GM06990 (cell line): ENCODE results near the gene LCN2.
"Not testable (repeated sequence)": the region's sequence is repeated elsewhere in the genome, so short reads cannot be mapped to it uniquely, and the experiment has no call there.

Source experiments
- DNase-seq: peaks from one replicate; pipeline ENCODE4 v3.0.0-alpha.2; 2011; ENCODE audit not compliant: insufficient read length; ENCODE audit errors: extremely low read depth
- H3K27me3 ChIP-seq: replicated peaks from 2 replicates; pipeline ENCODE4 v1.6.0; 2011; ENCODE audit warnings: low read length; ENCODE audit not compliant: control insufficient read depth, insufficient read depth
- H3K36me3 ChIP-seq: 2 replicates; pipeline ENCODE4 v1.5.1; 2011; ENCODE audit warnings: low read length; ENCODE audit not compliant: control insufficient read depth, insufficient read depth
- H3K4me3 ChIP-seq: replicated peaks from 2 replicates; pipeline ENCODE4 v1.5.1; 2011; ENCODE audit warnings: low read depth, mild to moderate bottlenecking, control low read depth, low read length
- CTCF ChIP-seq: IDR thresholded peaks from 2 replicates; pipeline ENCODE4 v1.5.1; 2011; ENCODE audit warnings: low read length, control low read depth, mild to moderate bottlenecking, inconsistent platforms; ENCODE audit not compliant: insufficient read depth, poor library complexity, severe bottlenecking

LCN2 gene

GRCh38 chr9:128175726-128176125 is 26.5 kb downstream of the LCN2 start:
- peaks cover 38% of the 10 kb centered on the region for H3K36me3 ChIP-seq
- H3K27me3 ChIP-seq = no peaks in the 10 kb centered on the region
- DNase-seq = no peak
- no peak for TF ChIP-seq CTCF
- H3K4me3 ChIP-seq = no peak overlapping the region

- DNase-seq = no peak
- TF ChIP-seq CTCF = no peak
- Histone ChIP-seq H3K36me3 (peaks cover 45% of the 10 kb centered on the region), H3K27me3 (no peaks in the 10 kb centered on the region), H3K4me3 (no peak overlapping the region)
Observed at GRCh38 chr9:128178806-128179431, 29.7 kb downstream of the LCN2 start.

GRCh38 chr9:128180001-128180400 is 30.7 kb downstream of the LCN2 start:
- no peak for DNase-seq
- H3K27me3 ChIP-seq = no peaks in the 10 kb centered on the region
- H3K36me3 ChIP-seq = peaks cover 44% of the 10 kb centered on the region
- no peak overlapping the region for H3K4me3 ChIP-seq
- TF ChIP-seq CTCF = no peak

GRCh38 chr9:128180447-128180846 is 31.2 kb downstream of the LCN2 start:
- H3K4me3 ChIP-seq = no peak overlapping the region
- no peak for TF ChIP-seq CTCF
- no peak for DNase-seq
- no peaks in the 10 kb centered on the region for H3K27me3 ChIP-seq
- peaks cover 44% of the 10 kb centered on the region for H3K36me3 ChIP-seq

GRCh38 chr9:128181480-128181879 is 32.2 kb downstream of the LCN2 start:
- DNase-seq, H3K27me3 ChIP-seq, H3K4me3 ChIP-seq: not testable (repeated sequence)
- peaks cover 40% of the 10 kb centered on the region for H3K36me3 ChIP-seq

- Histone ChIP-seq H3K36me3 (peaks cover 33% of the 10 kb centered on the region), H3K27me3 (no peaks in the 10 kb centered on the region), H3K4me3 (no peak overlapping the region)
- DNase-seq = no peak
- TF ChIP-seq CTCF = no peak
Observed at GRCh38 chr9:128182893-128183588, 33.8 kb downstream of the LCN2 start.
